ENCODE data around the gene ZNF628.

Gene ZNF628

GRCh38 chr19:55465460-55466240 lies 10.8 kb upstream of the ZNF628 start:
- no peak for DNase-seq

GRCh38 chr19:55466241-55466614 lies 10.2 kb upstream of the ZNF628 start:
- no peak for DNase-seq

GRCh38 chr19:55467236-55468053 lies 9.0 kb upstream of the ZNF628 start:
- peak; percentile 75 for DNase-seq

- DNase-seq = no peak
These were observed 8.4 kb upstream of the ZNF628 start for GRCh38 chr19:55468054-55468393.

GRCh38 chr19:55471266-55471665 lies 5.2 kb upstream of the ZNF628 start:
- no peak for DNase-seq

GRCh38 chr19:55472463-55472862 lies 4.0 kb upstream of the ZNF628 start:
- no peak for DNase-seq

- DNase-seq = no peak
These were observed 3.0 kb upstream of the ZNF628 start for GRCh38 chr19:55473225-55474012.

GRCh38 chr19:55474269-55475265 lies 1.9 kb upstream of the ZNF628 start:
- no peak for DNase-seq

GRCh38 chr19:55477905-55478304 lies 1.5 kb downstream of the ZNF628 start:
- no peak for DNase-seq

- no peak for DNase-seq
These were observed 1.9 kb downstream of the ZNF628 start for GRCh38 chr19:55478364-55478763.

- DNase-seq = no peak
These were observed 2.6 kb downstream of the ZNF628 start for GRCh38 chr19:55479045-55479444.

- no peak for DNase-seq
These were observed 3.2 kb downstream of the ZNF628 start for GRCh38 chr19:55479451-55480230.

GRCh38 chr19:55481148-55481793 lies 4.9 kb downstream of the ZNF628 start:
- no peak for DNase-seq

- no peak for DNase-seq
These were observed 5.4 kb downstream of the ZNF628 start for GRCh38 chr19:55481794-55482155.

- DNase-seq = no peak
These were observed 5.9 kb downstream of the ZNF628 start for GRCh38 chr19:55482156-55482961.

- DNase-seq = no peak
These were observed 6.7 kb downstream of the ZNF628 start for GRCh38 chr19:55482967-55483705.

GRCh38 chr19:55483706-55484592 lies 7.5 kb downstream of the ZNF628 start:
- no peak for DNase-seq
